Measurements from ENCODE around the gene SLC51A. TPM values are rescaled to one million over a fixed set of nuclear protein-coding genes. Genes with fewer than 3 reads are reported as not detected.

SLC51A gene
- total and polyA plus RNA-seq, 2 of the 8 experiments (the other 6 are each of a cell fraction or from before 2014, with no cell fraction given) = 6.3 to 9.8 TPM

DNA sequence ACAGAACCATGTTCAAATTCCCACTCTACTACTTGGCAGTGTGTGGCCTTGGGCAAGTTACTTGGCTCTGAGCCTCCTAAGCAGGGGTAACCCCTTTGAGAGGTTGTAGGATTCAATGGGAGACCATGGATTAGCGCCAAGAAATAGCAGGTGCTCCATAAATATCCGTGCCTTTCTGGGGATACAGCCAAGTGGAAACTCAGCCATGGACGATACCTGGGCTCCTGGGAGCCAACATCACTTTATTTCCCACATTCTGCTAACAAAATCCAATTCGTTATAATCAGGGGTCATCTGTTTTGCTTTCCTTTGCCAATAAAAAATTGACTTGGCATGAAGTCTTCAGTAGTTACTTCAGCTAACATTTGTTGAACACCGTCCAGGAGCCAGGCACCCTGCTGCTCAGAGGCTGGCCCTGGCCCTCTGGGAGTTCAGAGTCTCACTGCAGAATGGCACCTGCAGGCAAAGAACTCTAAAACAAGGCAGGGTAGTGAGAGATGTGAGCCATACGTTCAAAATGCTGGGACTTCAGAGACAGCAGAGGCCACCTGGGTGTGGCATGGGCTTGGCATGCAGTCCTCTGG lies 47.4 kb upstream of the SLC51A start (continued):
- TF ChIP-seq HDAC2 (IDR thresholded peaks at IDR 0.05; ENCODE audit: borderline replicate concordance in 1 of 2, low read depth in 2 of 2, low read length in 2 of 2) (no peak), EGR1 (IDR thresholded peaks at IDR 0.05; ENCODE audit: borderline replicate concordance, low read depth, low read length) (no peak)
